K562 (cell line): Measurements from ENCODE around the gene ARHGAP15. TPM values are rescaled to one million over a fixed set of nuclear protein-coding genes. Genes with fewer than 3 reads are reported as not detected.

ENCODE experiments used
- ATAC-seq: fragments of 200-7000 bp; cut with Tn5 transposase; 3 replicates; pipeline ENCODE4 v1.9.1; 2020; ENCODE audit warnings: moderate library complexity
- BruUV-seq: library from RNA; stranded (reverse); fragments of 400-500 nt; replicated peaks from 2 replicates; lab custom pipeline; 2021; lab: Mats Ljungman, UMichigan
- CTCF ChIA-PET: fragments of 300-600 bp; formaldehyde crosslinking; extraction: SDS; loops from one replicate; lab custom pipeline; 2021; ENCODE audit warnings: low intra/inter-chr PET ratio; lab: Yijun Ruan, JAX
- POLR2A ChIA-PET: fragments of 300-600, 350-650 bp; sonication (Branson Sonifier 250); formaldehyde crosslinking; extraction: SDS; loops from one replicate; lab custom pipeline; 2021; ENCODE audit warnings: antibody characterized with exemption, inconsistent platforms; lab: Yijun Ruan, JAX
- DNase-seq, 4 experiments: peaks; one replicate each; pipeline versions ENCODE4 v3.0.0 to v3.0.0-alpha.2; 2011 to 2018; ENCODE audit warnings: low spot score in 3 of 4, mixed read lengths in 3 of 4; ENCODE audit errors: extremely low read depth in 1 of 4
- FAIRE-seq: peaks from 2 replicates; lab custom pipeline; 2011; peaks lifted over from hg19 to GRCh38; lab: Jason Lieb, UNC
- H2AFZ ChIP-seq: 2 replicates; pipeline ENCODE4 v1.6.0; 2011; ENCODE audit warnings: low read depth, low read length, control low read depth, inconsistent platforms
- H3K27ac ChIP-seq: fragments of 200-600 bp; 3 replicates; pipeline ENCODE4 v1.8.0; 2011; ENCODE audit warnings: low read depth, mild to moderate bottlenecking, control low read depth, inconsistent platforms, low read length, moderate library complexity, mixed read lengths; ENCODE audit errors: extremely low read depth
- H3K27me3 ChIP-seq, 2 experiments: fragments of 300-600 bp in 1 of 2; 2 replicates in 1 of 2; 3 replicates in 1 of 2; pipeline versions ENCODE4 v1.6.0 to v1.8.0; 2011; ENCODE audit warnings: inconsistent platforms in 2 of 2, low read length in 2 of 2, mild to moderate bottlenecking in 1 of 2, mixed read lengths in 1 of 2, moderate library complexity in 1 of 2; ENCODE audit not compliant: control insufficient read depth in 2 of 2, insufficient read depth in 2 of 2
- H3K36me3 ChIP-seq: fragments of 300-600 bp; 3 replicates; pipeline ENCODE4 v1.8.0; 2011; ENCODE audit warnings: mild to moderate bottlenecking, low read length, inconsistent platforms; ENCODE audit not compliant: control insufficient read depth, insufficient read depth
- H3K4me1 ChIP-seq, 2 experiments: fragments of 200-600 bp in 1 of 2; replicated peaks in 1 of 2; 2 replicates in 1 of 2; 3 replicates in 1 of 2; pipeline versions ENCODE4 v1.5.1 to v1.8.0; 2011; ENCODE audit warnings: inconsistent platforms in 2 of 2, low read length in 2 of 2, mild to moderate bottlenecking in 1 of 2, mixed read lengths in 1 of 2, moderate library complexity in 1 of 2; ENCODE audit not compliant: control insufficient read depth in 2 of 2, insufficient read depth in 2 of 2
- H3K4me2 ChIP-seq: 2 replicates; pipeline ENCODE4 v1.6.1; 2011; ENCODE audit warnings: low read length, control low read depth, inconsistent platforms, mixed read lengths; ENCODE audit not compliant: insufficient read depth
- H3K4me3 ChIP-seq: fragments of 200-600 bp; sonication (generic), shearing (Covaris generic); 2 replicates; pipeline ENCODE4 v1.5.1; 2016; ENCODE audit warnings: control low read depth, inconsistent platforms
- H3K79me2 ChIP-seq: fragments of 200-600 bp; 3 replicates; pipeline ENCODE4 v1.8.0; 2011; ENCODE audit warnings: low read length, inconsistent platforms; ENCODE audit not compliant: control insufficient read depth, insufficient read depth
- H3K9ac ChIP-seq, 2 experiments: 2 replicates each; pipeline versions ENCODE4 v1.6.0 to v1.6.1; 2011; ENCODE audit warnings: low read depth in 2 of 2, low read length in 2 of 2, control low read depth in 1 of 2, inconsistent platforms in 1 of 2, mild to moderate bottlenecking in 1 of 2, mixed read lengths in 1 of 2; ENCODE audit not compliant: insufficient read depth in 1 of 2
- H3K9me1 ChIP-seq: one replicate; pipeline ENCODE4 v1.6.0; 2011; ENCODE audit warnings: inconsistent platforms, mild to moderate bottlenecking, low read length, moderate library complexity; ENCODE audit not compliant: control insufficient read depth, insufficient read depth
- H3K9me3 ChIP-seq: replicated peaks from 2 replicates; pipeline ENCODE4 v1.5.1; 2011; ENCODE audit warnings: low read depth, low read length, inconsistent platforms; ENCODE audit not compliant: control insufficient read depth, insufficient read depth
- H4K20me1 ChIP-seq: replicated peaks from 2 replicates; pipeline ENCODE4 v1.6.1; 2011; ENCODE audit warnings: low read length, inconsistent platforms, mixed read lengths; ENCODE audit not compliant: control insufficient read depth, insufficient read depth
- EGR1 ChIP-seq: fragments of 450-650 bp; conservative IDR thresholded peaks from 2 replicates; pipeline ENCODE4 v1.6.1; 2017; ENCODE audit warnings: mild to moderate bottlenecking
- NFE2 ChIP-seq: IDR thresholded peaks from 2 replicates; pipeline ENCODE4 v1.6.1; 2014; ENCODE audit warnings: antibody characterized with exemption, low read depth
- WGBS: fragments of 100-300 bp; shearing (Covaris generic); methylation state at CpG from one replicate; pipeline ENCODE4 v1.1.6; 2016; ENCODE audit warnings: low coverage, mixed read lengths; ENCODE audit not compliant: insufficient coverage; ENCODE audit errors: missing lambda C conversion rate; 5-methylcytosine and 5-hydroxymethylcytosine counted together
- in situ Hi-C: fragments of 300-500 bp; cut with MboI; formaldehyde crosslinking; loops from 4 replicates; pipeline ENCODE4 v1.15.0; 2018; ENCODE audit warnings: inconsistent platforms, mixed read lengths
- intact Hi-C: fragments of 100-400 bp; cut with micrococcal nuclease; formaldehyde crosslinking; loops from 2 replicates; pipeline ENCODE4 v1.14.2; 2022
- polyA plus RNA-seq, 8 experiments: library from polyadenylated mRNA; depleted of rRNA in 4 of 8; stranded (reverse) in 5 of 8; unstranded in 3 of 8; fragments of >200 nt; fragmentation: Nextera tagmentation in 2 of 8; fragmentation: Illumina TruSeq in 1 of 8; extraction: Ambion mirVana in 2 of 8; extraction: Trizol in 1 of 8; gene quantifications; 2 replicates each; pipeline versions ENCODE4 v1.2.1 to v1.2.3, GENCODE V29; 2011 to 2014; ENCODE audit warnings: inconsistent platforms in 1 of 8, missing spikeins in 1 of 8
- total RNA-seq, 7 experiments: library from RNA; depleted of rRNA in 6 of 7; stranded (reverse); fragments of >200 nt in 6 of 7; fragmentation: Illumina TruSeq in 2 of 7; extraction: Trizol in 2 of 7; gene quantifications; 2 replicates each; pipeline versions ENCODE4 v1.2.1 to v1.2.3, GENCODE V29; 2011 to 2021; ENCODE audit warnings: low replicate concordance in 1 of 7
- TF ChIP-seq, protein P1 (sequence below): fragments of 150-350 bp; conservative IDR thresholded peaks from 2 replicates; pipeline ENCODE4 v1.6.1; 2014; ENCODE audit warnings: low read length
- TF ChIP-seq, protein P2 (sequence below): fragments of 450-650 bp; formaldehyde crosslinking; IDR thresholded peaks from 2 replicates; pipeline ENCODE4 v1.4.0; 2022; ENCODE audit warnings: mild to moderate bottlenecking, moderate library complexity
- TF ChIP-seq, protein P3 (sequence below): IDR thresholded peaks from 3 replicates; pipeline ENCODE4 v1.6.1; 2011; ENCODE audit warnings: borderline replicate concordance, mild to moderate bottlenecking; ENCODE audit not compliant: insufficient read length, insufficient read depth

The ARHGAP15 gene
- total and polyA plus RNA-seq, 9 of the 15 experiments (the other 6 are each of a cell fraction or from before 2014, with no cell fraction given): 1.5 to 17.9 (median 7.9) TPM

DNA sequence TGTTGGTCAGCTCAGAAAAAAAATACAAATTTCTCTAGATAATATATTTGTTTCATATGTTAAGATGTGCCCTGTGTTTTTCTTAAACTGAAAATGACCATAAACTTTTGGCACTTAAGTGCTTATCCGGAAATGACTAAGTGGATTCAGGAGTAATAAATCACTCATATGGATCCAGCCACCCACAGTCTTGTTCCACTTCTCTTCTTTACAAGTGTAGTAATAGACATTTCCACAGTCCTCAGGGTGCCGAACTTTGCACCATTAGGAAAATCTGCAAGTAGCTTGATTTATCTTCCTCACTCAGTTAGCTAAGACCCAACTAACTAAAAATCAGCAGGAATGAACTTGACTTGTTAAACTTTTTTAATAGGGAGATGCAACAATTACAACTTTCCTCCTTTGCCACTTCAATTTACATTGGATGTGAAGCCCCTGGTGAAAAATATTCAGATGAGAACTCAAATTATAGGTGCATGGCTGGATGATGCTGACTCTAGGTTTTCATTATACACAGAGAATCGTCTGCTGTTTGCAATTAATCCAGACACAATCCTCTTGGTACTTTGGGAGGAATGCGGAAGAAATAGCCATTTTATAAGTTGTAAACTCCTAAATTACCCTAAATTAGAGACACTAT is 322.5 kb downstream of the ARHGAP15 start (continued):
- TF ChIP-seq NFE2 (peak; percentile 74), EGR1 (peak; percentile 50)
- TF ChIP-seq, protein P1, sequence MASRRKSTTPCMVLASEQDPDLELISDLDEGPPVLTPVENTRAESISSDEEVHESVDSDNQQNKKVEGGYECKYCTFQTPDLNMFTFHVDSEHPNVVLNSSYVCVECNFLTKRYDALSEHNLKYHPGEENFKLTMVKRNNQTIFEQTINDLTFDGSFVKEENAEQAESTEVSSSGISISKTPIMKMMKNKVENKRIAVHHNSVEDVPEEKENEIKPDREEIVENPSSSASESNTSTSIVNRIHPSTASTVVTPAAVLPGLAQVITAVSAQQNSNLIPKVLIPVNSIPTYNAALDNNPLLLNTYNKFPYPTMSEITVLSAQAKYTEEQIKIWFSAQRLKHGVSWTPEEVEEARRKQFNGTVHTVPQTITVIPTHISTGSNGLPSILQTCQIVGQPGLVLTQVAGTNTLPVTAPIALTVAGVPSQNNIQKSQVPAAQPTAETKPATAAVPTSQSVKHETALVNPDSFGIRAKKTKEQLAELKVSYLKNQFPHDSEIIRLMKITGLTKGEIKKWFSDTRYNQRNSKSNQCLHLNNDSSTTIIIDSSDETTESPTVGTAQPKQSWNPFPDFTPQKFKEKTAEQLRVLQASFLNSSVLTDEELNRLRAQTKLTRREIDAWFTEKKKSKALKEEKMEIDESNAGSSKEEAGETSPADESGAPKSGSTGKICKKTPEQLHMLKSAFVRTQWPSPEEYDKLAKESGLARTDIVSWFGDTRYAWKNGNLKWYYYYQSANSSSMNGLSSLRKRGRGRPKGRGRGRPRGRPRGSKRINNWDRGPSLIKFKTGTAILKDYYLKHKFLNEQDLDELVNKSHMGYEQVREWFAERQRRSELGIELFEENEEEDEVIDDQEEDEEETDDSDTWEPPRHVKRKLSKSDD: no peak

DNA sequence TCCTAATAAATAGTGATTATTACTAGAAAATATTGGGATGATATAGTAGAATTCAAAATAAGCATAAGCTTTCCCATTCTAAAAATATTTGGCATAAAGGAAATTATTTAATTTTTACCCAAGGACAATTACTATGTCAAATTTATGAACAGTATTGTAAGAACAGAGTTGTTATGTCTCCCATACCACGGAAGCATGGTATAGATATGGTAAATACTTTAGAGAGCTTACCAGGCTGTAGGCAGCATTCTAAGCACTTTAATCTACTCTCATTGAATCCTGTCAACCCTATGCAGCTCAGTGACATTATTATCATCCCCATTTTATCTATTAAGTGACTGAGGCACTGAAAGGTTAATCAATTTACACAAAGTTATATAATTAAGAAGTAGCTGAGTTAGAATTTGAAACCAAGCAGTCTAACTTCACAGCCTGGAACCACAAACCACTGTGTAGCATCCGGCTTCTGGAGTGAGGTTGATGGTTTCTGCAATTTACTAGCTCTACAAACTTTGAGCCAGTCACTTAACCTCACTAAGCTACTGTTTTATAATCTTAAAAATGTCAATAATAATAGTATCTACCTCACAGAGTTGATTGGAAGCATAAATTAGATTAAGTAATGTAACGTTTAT is 323.7 kb downstream of the ARHGAP15 start:
- Histone ChIP-seq H3K9ac (no peak overlapping the region), H3K4me1 (peaks cover 0 to 7% of the 10 kb centered on the region in 2 experiments; a peak in 2 of 5 replicates), H3K4me2 (no peak overlapping the region), H2AFZ (0 out of 2 replicates have a peak overlapping the region, but pooled peaks have one; percentile 18), H3K27me3 (no peaks in the 10 kb centered on the region), H3K27ac (no peak overlapping the region), H3K36me3 (no peaks in the 10 kb centered on the region), H4K20me1 (no peaks in the 10 kb centered on the region), H3K9me3 (no peaks in the 10 kb centered on the region), H3K9me1 (no peaks in the 10 kb centered on the region), H3K79me2 (no peaks in the 10 kb centered on the region), H3K4me3 (no peak overlapping the region)
- 9% methylated on average over 3 of the region's 3 CpGs for WGBS
- intact Hi-C loops (no loop called here), in situ Hi-C loops (no loop called here)
- DNase-seq: no peak
- no peak for ATAC-seq
- CTCF ChIA-PET: no interaction called here
- BruUV-seq: no TSS peak
- POLR2A ChIA-PET: no interaction called here
- FAIRE-seq: no peak
- TF ChIP-seq, protein P2, sequence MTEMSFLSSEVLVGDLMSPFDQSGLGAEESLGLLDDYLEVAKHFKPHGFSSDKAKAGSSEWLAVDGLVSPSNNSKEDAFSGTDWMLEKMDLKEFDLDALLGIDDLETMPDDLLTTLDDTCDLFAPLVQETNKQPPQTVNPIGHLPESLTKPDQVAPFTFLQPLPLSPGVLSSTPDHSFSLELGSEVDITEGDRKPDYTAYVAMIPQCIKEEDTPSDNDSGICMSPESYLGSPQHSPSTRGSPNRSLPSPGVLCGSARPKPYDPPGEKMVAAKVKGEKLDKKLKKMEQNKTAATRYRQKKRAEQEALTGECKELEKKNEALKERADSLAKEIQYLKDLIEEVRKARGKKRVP (CRISPR knock-in tag): no peak
- TF ChIP-seq, protein P3, sequence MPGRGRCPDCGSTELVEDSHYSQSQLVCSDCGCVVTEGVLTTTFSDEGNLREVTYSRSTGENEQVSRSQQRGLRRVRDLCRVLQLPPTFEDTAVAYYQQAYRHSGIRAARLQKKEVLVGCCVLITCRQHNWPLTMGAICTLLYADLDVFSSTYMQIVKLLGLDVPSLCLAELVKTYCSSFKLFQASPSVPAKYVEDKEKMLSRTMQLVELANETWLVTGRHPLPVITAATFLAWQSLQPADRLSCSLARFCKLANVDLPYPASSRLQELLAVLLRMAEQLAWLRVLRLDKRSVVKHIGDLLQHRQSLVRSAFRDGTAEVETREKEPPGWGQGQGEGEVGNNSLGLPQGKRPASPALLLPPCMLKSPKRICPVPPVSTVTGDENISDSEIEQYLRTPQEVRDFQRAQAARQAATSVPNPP: no peak
